HUES6 (cell line): ENCODE data around the gene LYRM9.
"Not testable (repeated sequence)": the region's sequence is repeated elsewhere in the genome, so short reads cannot be mapped to it uniquely, and the experiment has no call there.

ENCODE experiments used
- H3K27ac ChIP-seq: 2 replicates; pipeline ENCODE4 v1.7.0; 2013; ENCODE audit warnings: low read depth, mild to moderate bottlenecking, low read length, inconsistent platforms
- H3K27me3 ChIP-seq: 2 replicates; pipeline ENCODE4 v1.6.1; 2013; ENCODE audit warnings: low read length; ENCODE audit not compliant: control insufficient read depth, insufficient read depth
- H3K36me3 ChIP-seq: 2 replicates; pipeline ENCODE4 v1.6.1; 2013; ENCODE audit warnings: low read length; ENCODE audit not compliant: control insufficient read depth, insufficient read depth
- H3K4me1 ChIP-seq: 2 replicates; pipeline ENCODE4 v1.6.1; 2013; ENCODE audit warnings: low read length; ENCODE audit not compliant: control insufficient read depth, insufficient read depth
- H3K4me3 ChIP-seq: 2 replicates; pipeline ENCODE4 v1.5.1; 2013; ENCODE audit warnings: low read depth, low read length
- H3K9ac ChIP-seq: one replicate; pipeline ENCODE4 v1.6.1; 2013; ENCODE audit warnings: mild to moderate bottlenecking, low read length
- H3K9me3 ChIP-seq: 2 replicates; pipeline ENCODE4 v1.6.1; 2013; ENCODE audit warnings: low read depth, low read length; ENCODE audit not compliant: control insufficient read depth, insufficient read depth

LYRM9 gene

DNA sequence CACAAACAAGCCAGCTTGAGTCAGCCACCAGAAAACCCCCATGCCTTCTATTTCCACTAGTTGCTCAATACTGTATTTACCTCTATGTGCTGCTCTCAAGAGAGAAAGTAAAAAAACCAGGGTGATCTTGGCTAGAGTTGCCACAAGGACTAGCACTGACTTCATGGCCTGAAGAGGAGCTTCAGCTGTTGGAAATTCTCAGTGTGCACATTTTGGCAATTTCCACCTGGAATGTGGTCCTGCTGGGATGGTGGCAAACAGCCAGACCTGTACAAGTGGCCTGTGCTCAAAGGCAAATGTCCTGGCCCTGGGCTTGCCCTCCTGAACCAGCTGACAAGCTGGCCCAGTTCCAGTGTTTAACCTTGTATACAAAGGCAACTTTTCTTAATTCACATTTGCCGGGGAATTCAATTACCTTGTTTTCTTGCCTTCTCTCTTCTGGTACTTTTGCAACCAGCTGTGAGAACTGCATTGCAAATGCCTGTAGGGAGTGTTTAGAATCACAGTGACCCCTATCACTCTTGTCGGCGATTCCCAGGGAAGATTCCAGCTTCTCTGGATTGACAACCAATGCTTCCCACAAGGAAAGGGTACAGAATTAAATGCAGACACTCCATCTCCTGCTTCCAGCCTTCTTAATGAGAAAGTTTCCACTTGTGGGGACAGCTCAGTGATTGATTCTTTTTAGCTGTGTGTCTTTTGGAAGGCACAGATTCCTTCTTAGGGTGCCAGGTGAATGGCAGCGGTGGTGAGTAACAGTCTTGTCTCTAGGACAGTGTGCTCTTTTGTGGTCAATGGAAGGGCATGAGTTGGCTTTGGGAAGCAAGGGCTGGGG lies 53.4 kb downstream of the LYRM9 start:
- H3K4me3 ChIP-seq, H3K9ac ChIP-seq, H3K27ac ChIP-seq, H3K4me1 ChIP-seq, H3K27me3 ChIP-seq, H3K9me3 ChIP-seq, H3K36me3 ChIP-seq: not testable (repeated sequence)

DNA sequence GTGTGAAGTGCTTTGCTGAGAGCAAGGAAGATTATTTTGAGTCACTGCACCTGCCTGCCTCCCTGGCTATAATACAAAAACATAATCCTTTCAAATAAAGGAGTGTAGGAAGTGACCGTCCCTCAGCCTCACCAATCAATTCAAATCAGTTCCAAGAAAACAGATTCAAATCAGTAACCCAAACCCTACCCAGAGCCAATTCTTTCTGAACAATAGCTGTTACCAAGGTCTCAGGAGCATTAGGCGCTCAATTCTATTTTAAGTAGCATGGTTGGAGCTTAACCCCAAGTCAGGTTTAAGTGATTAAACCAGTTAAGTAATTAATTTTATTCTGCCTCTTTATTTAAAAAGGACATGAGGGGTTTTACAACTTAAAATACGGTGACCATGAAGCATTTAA lies 54.6 kb downstream of the LYRM9 start:
- not testable (repeated sequence) for H3K36me3 ChIP-seq, H3K27me3 ChIP-seq, H3K4me1 ChIP-seq, H3K27ac ChIP-seq, H3K9me3 ChIP-seq, H3K9ac ChIP-seq, H3K4me3 ChIP-seq

DNA sequence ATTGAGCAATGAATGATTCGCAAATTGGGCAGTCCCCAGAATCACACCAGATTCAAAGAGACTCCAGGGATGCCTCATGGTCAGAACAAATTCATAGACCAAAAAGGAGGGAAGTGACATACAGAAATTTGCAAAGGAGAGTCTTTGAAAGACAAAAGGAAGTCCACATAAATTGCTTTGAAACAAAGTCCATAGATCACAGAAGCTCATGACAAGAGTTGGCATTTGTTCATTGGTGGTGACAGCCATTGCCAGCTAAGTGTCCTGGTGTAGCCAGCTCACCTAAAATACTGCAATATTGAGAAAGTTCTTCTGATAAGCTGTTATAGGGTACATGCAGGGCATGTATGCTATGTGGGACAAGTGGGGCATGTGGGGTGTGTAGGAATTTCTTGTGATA lies 55.4 kb downstream of the LYRM9 start:
- H3K27me3 ChIP-seq, H3K4me1 ChIP-seq, H3K36me3 ChIP-seq, H3K27ac ChIP-seq, H3K9me3 ChIP-seq, H3K9ac ChIP-seq, H3K4me3 ChIP-seq: not testable (repeated sequence)

DNA sequence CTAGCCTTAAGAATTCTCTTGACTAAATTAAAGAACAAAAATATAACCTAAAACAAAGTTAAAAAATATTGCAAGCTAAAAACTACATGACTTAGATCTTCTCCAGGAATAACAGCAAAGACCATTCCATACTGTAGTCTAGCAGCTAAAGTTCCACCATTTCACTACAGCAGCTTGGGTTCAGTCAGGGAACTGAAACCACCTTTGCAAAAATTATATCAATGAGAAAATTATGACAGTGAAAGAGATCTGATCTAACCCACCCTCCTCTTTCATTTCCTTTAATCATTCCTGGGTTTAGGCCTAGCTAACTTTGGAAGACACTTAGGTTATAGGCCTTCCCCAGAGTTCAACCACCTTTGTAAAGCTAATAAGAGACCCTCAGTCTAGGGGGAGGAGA lies 56.5 kb downstream of the LYRM9 start:
- H3K27ac ChIP-seq: no peak overlapping the region
- H3K4me3 ChIP-seq: no peak overlapping the region
- no peaks in the 10 kb centered on the region for H3K27me3 ChIP-seq
- no peak overlapping the region for H3K9ac ChIP-seq
- no peaks in the 10 kb centered on the region for H3K36me3 ChIP-seq
- no peaks in the 10 kb centered on the region for H3K4me1 ChIP-seq
- 0 out of 2 replicates have a peak, but pooled peaks cover 3% of the 10 kb centered on the region for H3K9me3 ChIP-seq

DNA sequence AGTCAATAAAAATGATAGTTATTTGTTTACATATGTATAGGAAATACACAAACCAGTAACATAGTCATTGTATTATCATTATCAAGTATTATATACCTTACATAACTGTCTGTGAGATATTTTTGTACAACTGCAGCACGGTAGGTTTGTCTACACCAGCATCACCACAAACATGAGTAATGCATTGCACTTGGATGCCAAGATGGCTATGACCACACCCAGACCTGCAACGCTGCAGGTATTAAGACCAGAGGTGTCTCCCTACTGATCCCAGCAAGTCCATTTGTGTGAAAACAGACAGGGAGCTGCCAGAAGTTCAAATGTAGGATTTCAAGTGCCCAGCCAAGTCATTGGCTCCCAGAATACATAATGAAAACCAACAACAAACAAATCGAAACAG lies 58.6 kb downstream of the LYRM9 start:
- Histone ChIP-seq H3K9ac (no peak overlapping the region), H3K4me1 (no peaks in the 10 kb centered on the region), H3K27ac (no peak overlapping the region), H3K36me3 (no peaks in the 10 kb centered on the region), H3K4me3 (no peak overlapping the region), H3K9me3 (0 out of 2 replicates have a peak, but pooled peaks cover 3% of the 10 kb centered on the region), H3K27me3 (no peaks in the 10 kb centered on the region)

DNA sequence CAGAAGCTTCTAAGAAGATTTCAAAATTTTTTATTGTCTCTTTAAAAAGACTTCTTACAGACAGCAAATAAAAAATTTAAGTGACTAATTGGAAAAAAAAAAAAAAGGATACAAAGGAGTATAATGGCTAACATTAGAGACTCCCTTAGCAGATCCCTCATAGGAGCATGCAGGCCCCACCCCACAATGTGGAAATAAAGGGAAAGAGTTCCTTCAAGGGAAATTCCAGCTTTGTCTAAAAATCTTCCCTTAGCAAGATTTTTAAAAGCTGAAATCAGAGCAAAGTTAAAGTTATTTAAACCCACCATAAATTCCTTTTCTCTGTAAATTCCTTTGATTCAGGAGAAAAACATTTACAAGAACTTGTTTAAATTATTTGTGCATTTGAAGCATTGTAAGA lies 60.3 kb downstream of the LYRM9 start:
- Histone ChIP-seq H3K27ac (no peak overlapping the region), H3K4me1 (no peaks in the 10 kb centered on the region), H3K36me3 (no peaks in the 10 kb centered on the region), H3K4me3 (no peak overlapping the region), H3K9ac (no peak overlapping the region), H3K9me3 (0 out of 2 replicates have a peak, but pooled peaks cover 3% of the 10 kb centered on the region), H3K27me3 (no peaks in the 10 kb centered on the region)

DNA sequence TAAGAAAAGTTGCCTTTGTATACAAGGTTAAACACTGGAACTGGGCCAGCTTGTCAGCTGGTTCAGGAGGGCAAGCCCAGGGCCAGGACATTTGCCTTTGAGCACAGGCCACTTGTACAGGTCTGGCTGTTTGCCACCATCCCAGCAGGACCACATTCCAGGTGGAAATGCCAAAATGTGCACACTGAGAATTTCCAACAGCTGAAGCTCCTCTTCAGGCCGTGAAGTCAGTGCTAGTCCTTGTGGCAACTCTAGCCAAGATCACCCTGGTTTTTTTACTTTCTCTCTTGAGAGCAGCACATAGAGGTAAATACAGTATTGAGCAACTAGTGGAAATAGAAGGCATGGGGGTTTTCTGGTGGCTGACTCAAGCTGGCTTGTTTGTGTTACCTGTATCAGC lies 63.3 kb downstream of the LYRM9 start:
- H3K27ac ChIP-seq, H3K4me3 ChIP-seq, H3K27me3 ChIP-seq, H3K9ac ChIP-seq, H3K9me3 ChIP-seq, H3K36me3 ChIP-seq, H3K4me1 ChIP-seq: not testable (repeated sequence)

DNA sequence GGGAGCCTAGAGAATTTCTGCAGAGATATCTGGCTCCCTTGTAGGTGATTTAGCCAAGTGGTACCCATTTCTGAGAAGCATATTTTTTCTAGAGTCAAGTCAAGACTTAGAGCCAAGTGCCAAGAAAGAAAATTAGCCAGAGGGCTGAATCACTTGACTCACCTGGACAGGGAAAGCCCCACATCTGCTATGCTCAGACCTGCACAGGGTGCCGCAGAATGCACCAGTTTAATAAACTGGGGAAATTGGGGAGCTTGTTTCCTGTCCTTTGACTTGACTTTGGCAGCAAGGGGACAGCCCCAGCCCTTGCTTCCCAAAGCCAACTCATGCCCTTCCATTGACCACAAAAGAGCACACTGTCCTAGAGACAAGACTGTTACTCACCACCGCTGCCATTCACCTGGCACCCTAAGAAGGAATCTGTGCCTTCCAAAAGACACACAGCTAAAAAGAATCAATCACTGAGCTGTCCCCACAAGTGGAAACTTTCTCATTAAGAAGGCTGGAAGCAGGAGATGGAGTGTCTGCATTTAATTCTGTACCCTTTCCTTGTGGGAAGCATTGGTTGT lies 63.9 kb downstream of the LYRM9 start:
- H3K36me3 ChIP-seq, H3K9ac ChIP-seq, H3K4me1 ChIP-seq, H3K9me3 ChIP-seq, H3K27me3 ChIP-seq, H3K4me3 ChIP-seq, H3K27ac ChIP-seq: not testable (repeated sequence)
